ENCODE measurements around the gene SEMA6B. TPM values are rescaled to one million over a fixed set of nuclear protein-coding genes. Genes with fewer than 3 reads are reported as not detected.

Gene SEMA6B
- total and polyA plus RNA-seq, 2 donors (not counting 1 experiment from before 2014, with no cell fraction given): 0.42 TPM; not detected in 1

- Histone ChIP-seq H3K9ac (ENCODE audit: low read length) (no peak overlapping the region), H2AFZ (ENCODE audit: insufficient read depth, low read depth, low read length, poor library complexity, severe bottlenecking) (no peak overlapping the region), H3K9me3 (ENCODE audit: control extremely low read depth in 1 of 3, control insufficient read depth in 2 of 3, insufficient read depth in 1 of 3, low read length in 2 of 3) (peaks cover 0 to 12% (median 0%) of the 10 kb centered on the region in 3 donors), H3K27me3 (replicated peaks in 1 of 4; ENCODE audit: control extremely low read depth in 1 of 4, control insufficient read depth in 3 of 4, insufficient read depth in 4 of 4, low read length in 3 of 4) (peaks cover 0 to 58% (median 24%) of the 10 kb centered on the region in 4 experiments), H3K27ac (ENCODE audit: low read length in 2 of 2) (no peak overlapping the region), H3K79me2 (ENCODE audit: control insufficient read depth, insufficient read depth, low read length) (no peaks in the 10 kb centered on the region), H3K4me3 (ENCODE audit: control extremely low read depth in 1 of 5, extremely low read depth in 1 of 5, insufficient read depth in 1 of 5, low read depth in 2 of 5, low read length in 4 of 5) (no peak overlapping the region), H3K4me1 (ENCODE audit: control insufficient read depth in 2 of 2, insufficient read depth in 2 of 2, low read length in 2 of 2) (peaks cover 3 to 4% of the 10 kb centered on the region in 2 donors), H3K4me2 (replicated peaks; ENCODE audit: low read depth, low read length, poor library complexity, severe bottlenecking) (no peak overlapping the region), H4K20me1 (ENCODE audit: control insufficient read depth, insufficient read depth, low read length, poor library complexity, severe bottlenecking) (no peaks in the 10 kb centered on the region), H3K36me3 (replicated peaks in 1 of 2; ENCODE audit: control extremely low read depth in 1 of 2, control insufficient read depth in 1 of 2, extremely low read depth in 1 of 2, insufficient read depth in 2 of 2, low read length in 1 of 2) (no peaks in the 10 kb centered on the region)
- ChIA-PET POLR2A (interaction anchor here (0.8 kb wide), 1 partner anchor 29 kb away, joined by 4 read pairs; no protein-coding TSS in a partner anchor), CTCF (interaction anchor here (1.1 to 4.2 kb wide), 6 partner anchors 8 to 60 kb away, joined by 3 to 51 read pairs (median 7); no protein-coding TSS in a partner anchor)
- intact Hi-C loops (cut with micrococcal nuclease): no loop called here
- Mint-ChIP-seq H3K9me3 (ENCODE audit: insufficient read depth) (no peaks in the 10 kb centered on the region), H3K27me3 (peaks cover 38% of the 10 kb centered on the region), H3K4me3 (no peak overlapping the region), H3K27ac (no peak overlapping the region), H3K4me1 (peaks cover 4% of the 10 kb centered on the region)
- TF ChIP-seq CTCF (IDR thresholded peaks at IDR 0.05) (no peak), EZH2 (IDR thresholded peaks at IDR 0.05; ENCODE audit: borderline replicate concordance, insufficient read depth, low read depth, low read length, poor library complexity, severe bottlenecking) (no peak)
- DNase-seq (no peak), ATAC-seq (ENCODE audit: low read depth) (no peak)
- WGBS (ENCODE audit: insufficient coverage): 74% methylated on average over 4 of the region's 5 CpGs
These were observed 17.7 kb upstream of the SEMA6B start for GRCh38 chr19:4577020-4577782.

Data from B cell (primary cell).